ENCODE measurements around the gene PRDM10. TPM values are rescaled to one million over a fixed set of nuclear protein-coding genes. Genes with fewer than 3 reads are reported as not detected.

The PRDM10 gene
- total RNA-seq, 1 experiment from 2014 or later, result 7.2 TPM

GRCh38 chr11:129895126-129896041, 107.3 kb downstream of the PRDM10 start, which contains the start of gene NFRKB:
NFRKB (minus strand) TSS chr11:129895578; CDS start chr11:129892849, 2,729 bp downstream.
- DNase-seq (ENCODE audit: low read depth), result peak; percentile 60

GRCh38 chr11:129894278-129895125, 108.1 kb downstream of the PRDM10 start:
- peak; percentile 40 for DNase-seq (ENCODE audit: low read depth)

GRCh38 chr11:129888451-129888850, 114.2 kb downstream of the PRDM10 start:
- no peak for DNase-seq (ENCODE audit: low read depth)

- no peak for DNase-seq (ENCODE audit: low read depth)
Observed at GRCh38 chr11:129885381-129885780, 117.3 kb downstream of the PRDM10 start.

GRCh38 chr11:129884581-129884980, 118.1 kb downstream of the PRDM10 start:
- no peak for DNase-seq (ENCODE audit: low read depth)

- DNase-seq (ENCODE audit: low read depth), result peak; percentile 23
Observed at GRCh38 chr11:129881570-129882170, 121.0 kb downstream of the PRDM10 start.

GRCh38 chr11:129880311-129880710, 122.3 kb downstream of the PRDM10 start:
- no peak for DNase-seq (ENCODE audit: low read depth)

GRCh38 chr11:129871914-129872313, 130.7 kb downstream of the PRDM10 start:
- no peak for DNase-seq (ENCODE audit: low read depth)

GRCh38 chr11:129868626-129869025, 134.0 kb downstream of the PRDM10 start:
- peak; percentile 11 for DNase-seq (ENCODE audit: low read depth)

- no peak for DNase-seq (ENCODE audit: low read depth)
Observed at GRCh38 chr11:129866311-129866710, 136.3 kb downstream of the PRDM10 start.

GRCh38 chr11:129865701-129866100, 136.9 kb downstream of the PRDM10 start:
- no peak for DNase-seq (ENCODE audit: low read depth)

GRCh38 chr11:129864811-129865210, 137.8 kb downstream of the PRDM10 start:
- no peak for DNase-seq (ENCODE audit: low read depth)

- peak; percentile 93 for DNase-seq (ENCODE audit: low read depth)
Observed at GRCh38 chr11:129861702-129862522, 140.7 kb downstream of the PRDM10 start.

GRCh38 chr11:129856036-129856435, 146.6 kb downstream of the PRDM10 start:
- no peak for DNase-seq (ENCODE audit: low read depth)

- no peak for DNase-seq (ENCODE audit: low read depth)
Observed at GRCh38 chr11:129855086-129855485, 147.5 kb downstream of the PRDM10 start.

GRCh38 chr11:129854232-129854805, 148.3 kb downstream of the PRDM10 start:
- DNase-seq (ENCODE audit: low read depth), result no peak

- peak; percentile 8 for DNase-seq (ENCODE audit: low read depth)
Observed at GRCh38 chr11:129853518-129854231, 149.0 kb downstream of the PRDM10 start.

GRCh38 chr11:129852125-129852740, 150.4 kb downstream of the PRDM10 start:
- no peak for DNase-seq (ENCODE audit: low read depth)
